Measurements from ENCODE around the gene TBC1D10A.
A peak's percentile ranks its signal among the peaks of the same experiment; 100 is the strongest.

TBC1D10A gene
- long read RNA-seq, transcript TBC1D10A-201 (9 exons, 2,077 nt) = major isoform, 106 of 111 reads
- long read RNA-seq, partial matches to known transcripts = 2 of 111 reads
- long read RNA-seq, other reads (novel, unspliced or antisense) = 3 of 111 reads

GRCh38 chr22:30326706-30327362, at the start of gene TBC1D10A:
Gene TBC1D10A (minus strand): TSS chr22:30326941. CDS start chr22:30326881, 60 bp downstream.
- peak within 1 kb of the TSS; percentile 83 for H3K4me3 ChIP-seq (replicated peaks; ENCODE audit: insufficient read depth, low read length)
- H3K27me3 ChIP-seq (ENCODE audit: insufficient read depth, poor library complexity, severe bottlenecking) = no peaks in the 10 kb centered on the region
- no peak for TF ChIP-seq CTCF (IDR thresholded peaks at IDR 0.05; ENCODE audit: insufficient read depth, low read length)
- TF ChIP-seq GABPA (IDR thresholded peaks at IDR 0.05; ENCODE audit: low read depth) = no peak
- no peak for TF ChIP-seq POLR2AphosphoS5 (IDR thresholded peaks at IDR 0.05; ENCODE audit: low read depth)
- TF ChIP-seq REST (IDR thresholded peaks at IDR 0.05; ENCODE audit: insufficient replicate concordance, low read depth) = no peak
- TF ChIP-seq SPI1 (IDR thresholded peaks at IDR 0.05; ENCODE audit: borderline replicate concordance, low read depth) = no peak
- peak within 1 kb of the TSS; percentile 65 for H3K27ac ChIP-seq (replicated peaks)
- DNase-seq (ENCODE audit: low read depth in 1 of 2, low spot score in 1 of 2) = peak; percentile 82

GRCh38 chr22:30375312-30375849, 48.6 kb upstream of the TBC1D10A start:
- TF ChIP-seq SPI1 (IDR thresholded peaks at IDR 0.05; ENCODE audit: borderline replicate concordance, low read depth) = no peak
- no peak for TF ChIP-seq CTCF (IDR thresholded peaks at IDR 0.05; ENCODE audit: insufficient read depth, low read length)
- TF ChIP-seq REST (IDR thresholded peaks at IDR 0.05; ENCODE audit: insufficient replicate concordance, low read depth) = no peak
- no peak for TF ChIP-seq GABPA (IDR thresholded peaks at IDR 0.05; ENCODE audit: low read depth)
- no peak for TF ChIP-seq POLR2AphosphoS5 (IDR thresholded peaks at IDR 0.05; ENCODE audit: low read depth)
- no peak overlapping the region for H3K27ac ChIP-seq (replicated peaks)
- no peaks in the 10 kb centered on the region for H3K27me3 ChIP-seq (ENCODE audit: insufficient read depth, poor library complexity, severe bottlenecking)
- no peak overlapping the region for H3K4me3 ChIP-seq (replicated peaks; ENCODE audit: insufficient read depth, low read length)
- no peak for DNase-seq (ENCODE audit: low read depth in 1 of 2, low spot score in 1 of 2)

GRCh38 chr22:30373331-30374325, 46.9 kb upstream of the TBC1D10A start:
- no peak overlapping the region for H3K4me3 ChIP-seq (replicated peaks; ENCODE audit: insufficient read depth, low read length)
- TF ChIP-seq REST (IDR thresholded peaks at IDR 0.05; ENCODE audit: insufficient replicate concordance, low read depth) = no peak
- TF ChIP-seq GABPA (IDR thresholded peaks at IDR 0.05; ENCODE audit: low read depth) = no peak
- TF ChIP-seq CTCF (IDR thresholded peaks at IDR 0.05; ENCODE audit: insufficient read depth, low read length) = no peak
- TF ChIP-seq SPI1 (IDR thresholded peaks at IDR 0.05; ENCODE audit: borderline replicate concordance, low read depth) = no peak
- no peak for TF ChIP-seq POLR2AphosphoS5 (IDR thresholded peaks at IDR 0.05; ENCODE audit: low read depth)
- no peaks in the 10 kb centered on the region for H3K27me3 ChIP-seq (ENCODE audit: insufficient read depth, poor library complexity, severe bottlenecking)
- peak overlapping the region; percentile 81 for H3K27ac ChIP-seq (replicated peaks)
- DNase-seq (ENCODE audit: low read depth in 1 of 2, low spot score in 1 of 2) = no peak
